Gastroesophageal sphincter (tissue), 4 donors: ENCODE measurements around the gene APCDD1L. TPM values are rescaled to one million over a fixed set of nuclear protein-coding genes. Genes with fewer than 3 reads are reported as not detected.

Source experiments
- ATAC-seq: fragments of 150-250 bp; one replicate; pipeline ENCODE4 v1.9.1; 2016; ENCODE audit warnings: mild to moderate bottlenecking, moderate library complexity
- H3K27ac ChIP-seq, 4 donors: fragments of 200-600 bp; sonication (generic) in 3 of 4; 1 replicate in 3 of 4; 2 replicates in 1 of 4; pipeline ENCODE4 v1.5.1; 2016 to 2019
- H3K27me3 ChIP-seq: fragments of 200-600 bp; sonication (generic); one replicate; pipeline ENCODE4 v1.5.1; 2019
- H3K36me3 ChIP-seq, 2 donors: fragments of 200-600 bp; sonication (generic); one replicate each; pipeline ENCODE4 v1.5.1; 2019; ENCODE audit warnings: control low read depth in 1 of 2
- H3K4me1 ChIP-seq, 3 donors: fragments of 200-600 bp; sonication (generic); 1 replicate in 2 of 3; 2 replicates in 1 of 3; pipeline ENCODE4 v1.5.1; 2016 to 2019; ENCODE audit warnings: control low read depth in 2 of 3
- H3K4me3 ChIP-seq, 2 donors: fragments of 200-600 bp; sonication (generic); one replicate each; pipeline ENCODE4 v1.5.1; 2019; ENCODE audit warnings: mild to moderate bottlenecking in 1 of 2, moderate library complexity in 1 of 2
- H3K9me3 ChIP-seq, 3 donors: fragments of 200-600 bp; sonication (generic); one replicate each; pipeline ENCODE4 v1.5.1; 2017 to 2019; ENCODE audit warnings: control low read depth in 2 of 3
- CTCF ChIP-seq, 4 experiments: fragments of 200-600 bp in 2 of 4; fragments of 450-650 bp in 2 of 4; sonication (generic) in 1 of 4; IDR thresholded peaks; one replicate each; pipeline ENCODE4 v1.5.1; 2017 to 2019; ENCODE audit warnings: antibody characterized with exemption in 4 of 4, mild to moderate bottlenecking in 2 of 4, moderate library complexity in 2 of 4
- EP300 ChIP-seq: sonication (generic); formaldehyde crosslinking; IDR thresholded peaks from one replicate; pipeline ENCODE4 v1.6.1; 2017; ENCODE audit warnings: antibody characterized with exemption, mild to moderate bottlenecking
- POLR2A ChIP-seq, 2 donors: fragments of 450-650 bp; IDR thresholded peaks; one replicate each; pipeline ENCODE4 v1.6.1; 2017; ENCODE audit warnings: antibody characterized with exemption in 2 of 2, mild to moderate bottlenecking in 2 of 2, moderate library complexity in 1 of 2
- POLR2AphosphoS5 ChIP-seq: sonication (generic); formaldehyde crosslinking; IDR thresholded peaks from one replicate; pipeline ENCODE4 v1.6.1; 2017; ENCODE audit warnings: antibody characterized with exemption
- WGBS, 2 donors: methylation state at CpG; one replicate each; pipeline ENCODE4 v1.1.5; 2018; ENCODE audit warnings: low coverage in 1 of 2; 5-methylcytosine and 5-hydroxymethylcytosine counted together
- total RNA-seq, 4 donors: library from RNA; depleted of rRNA; stranded (reverse); fragments of >200 nt; gene quantifications; one replicate each; pipeline ENCODE4 v1.1.0, GENCODE V29; 2016

Gene APCDD1L
- total RNA-seq, 4 donors from 2014 or later, result 0.40 to 1.1 (median 0.88) TPM

- TF ChIP-seq POLR2AphosphoS5 (no peak), EP300 (no peak), POLR2A (IDR thresholded peaks at IDR 0.05) (no peak), CTCF (IDR thresholded peaks at IDR 0.05) (no peak)
- Histone ChIP-seq H3K27me3 (no peaks in the 10 kb centered on the region), H3K9me3 (no peaks in the 10 kb centered on the region), H3K4me3 (no peak overlapping the region), H3K36me3 (peaks cover 0 to 27% of the 10 kb centered on the region in 2 donors), H3K27ac (no peak overlapping the region), H3K4me1 (peaks cover 0 to 7% (median 0%) of the 10 kb centered on the region in 3 donors)
- ATAC-seq, result no peak
- 72 to 77% methylated on average over 4 to 6 of the region's 6 CpGs for WGBS, 2 donors
These were observed 90.8 kb downstream of the APCDD1L start for GRCh38 chr20:58424218-58424969.

- H3K4me3 ChIP-seq, result no peak overlapping the region
- no peaks in the 10 kb centered on the region for H3K9me3 ChIP-seq
- H3K27ac ChIP-seq, result no peak overlapping the region
- peaks cover 0 to 38% of the 10 kb centered on the region in 2 donors for H3K36me3 ChIP-seq
- no peak for ATAC-seq
- TF ChIP-seq POLR2AphosphoS5 (no peak), CTCF (IDR thresholded peaks at IDR 0.05) (no peak), POLR2A (IDR thresholded peaks at IDR 0.05) (no peak), EP300 (no peak)
- 40 to 67% methylated on average over 1 of the region's 1 CpG for WGBS, 2 donors
- H3K27me3 ChIP-seq, result no peaks in the 10 kb centered on the region
- peaks cover 0 to 4% (median 0%) of the 10 kb centered on the region in 3 donors for H3K4me1 ChIP-seq
These were observed 93.7 kb downstream of the APCDD1L start for GRCh38 chr20:58421497-58421850.

GRCh38 chr20:58420798-58421496 lies 94.3 kb downstream of the APCDD1L start:
- Histone ChIP-seq H3K36me3 (peaks cover 0 to 38% of the 10 kb centered on the region in 2 donors), H3K9me3 (no peaks in the 10 kb centered on the region), H3K4me1 (peaks cover 0 to 9% (median 2%) of the 10 kb centered on the region in 3 donors), H3K27me3 (no peaks in the 10 kb centered on the region), H3K27ac (no peak overlapping the region), H3K4me3 (no peak overlapping the region)
- 69 to 82% methylated on average over 5 of the region's 5 CpGs for WGBS, 2 donors
- no peak for ATAC-seq
- TF ChIP-seq CTCF (IDR thresholded peaks at IDR 0.05) (no peak), EP300 (no peak), POLR2A (IDR thresholded peaks at IDR 0.05) (no peak), POLR2AphosphoS5 (no peak)

- no peak for ATAC-seq
- H3K27ac ChIP-seq, result no peak overlapping the region
- peaks cover 0 to 38% of the 10 kb centered on the region in 2 donors for H3K36me3 ChIP-seq
- H3K4me1 ChIP-seq, result peaks cover 0 to 18% (median 9%) of the 10 kb centered on the region in 3 donors
- WGBS, 2 donors, result 51 to 86% methylated on average over 4 to 5 of the region's 5 CpGs
- H3K27me3 ChIP-seq, result no peaks in the 10 kb centered on the region
- no peaks in the 10 kb centered on the region for H3K9me3 ChIP-seq
- TF ChIP-seq EP300, result no peak
- TF ChIP-seq POLR2AphosphoS5, result no peak
- TF ChIP-seq POLR2A (IDR thresholded peaks at IDR 0.05), result no peak
- TF ChIP-seq CTCF (IDR thresholded peaks at IDR 0.05), result no peak
- no peak overlapping the region for H3K4me3 ChIP-seq
These were observed 96.0 kb downstream of the APCDD1L start for GRCh38 chr20:58418949-58419748.
